Stimulated activated naive CD8-positive, alpha-beta T cell treated with anti-CD3 and anti-CD28 coated beads, Interleukin-15, Interleukin-2, amounts not matched to agents 100 ng/mL and 50 ng/mL, for 24 hours (primary cell): ENCODE measurements around the gene ZHX3.

Experiments
- H3K27ac Mint-ChIP-seq: one replicate; pipeline ENCODE4 v1.8.0; 2021; ENCODE audit warnings: mild to moderate bottlenecking, mixed read lengths
- H3K27me3 Mint-ChIP-seq: one replicate; pipeline ENCODE4 v1.8.0; 2021; ENCODE audit warnings: mixed read lengths
- H3K36me3 Mint-ChIP-seq: one replicate; pipeline ENCODE4 v1.8.0; 2021; ENCODE audit warnings: low read depth, mixed read lengths
- H3K4me1 Mint-ChIP-seq: one replicate; pipeline ENCODE4 v1.8.0; 2021; ENCODE audit warnings: low read depth, mixed read lengths
- H3K4me3 Mint-ChIP-seq: one replicate; pipeline ENCODE4 v1.8.0; 2021; ENCODE audit warnings: mild to moderate bottlenecking, mixed read lengths
- H3K9me3 Mint-ChIP-seq: one replicate; pipeline ENCODE4 v1.8.0; 2021; ENCODE audit warnings: mixed read lengths

Gene ZHX3

GRCh38 chr20:41304424-41305079 is 13.0 kb downstream of the ZHX3 start:
- H3K4me3 Mint-ChIP-seq, result no peak overlapping the region
- H3K4me1 Mint-ChIP-seq, result peaks cover 18% of the 10 kb centered on the region
- H3K27me3 Mint-ChIP-seq, result no peaks in the 10 kb centered on the region
- no peaks in the 10 kb centered on the region for H3K9me3 Mint-ChIP-seq
- H3K27ac Mint-ChIP-seq, result no peak overlapping the region
- no peaks in the 10 kb centered on the region for H3K36me3 Mint-ChIP-seq

GRCh38 chr20:41304002-41304401 is 13.5 kb downstream of the ZHX3 start:
- H3K27me3 Mint-ChIP-seq, result no peaks in the 10 kb centered on the region
- no peaks in the 10 kb centered on the region for H3K36me3 Mint-ChIP-seq
- H3K9me3 Mint-ChIP-seq, result no peaks in the 10 kb centered on the region
- H3K4me1 Mint-ChIP-seq, result peaks cover 17% of the 10 kb centered on the region
- H3K4me3 Mint-ChIP-seq, result no peak overlapping the region
- no peak overlapping the region for H3K27ac Mint-ChIP-seq

- Mint-ChIP-seq H3K27me3 (no peaks in the 10 kb centered on the region), H3K9me3 (no peaks in the 10 kb centered on the region), H3K36me3 (no peaks in the 10 kb centered on the region), H3K4me3 (no peak overlapping the region), H3K4me1 (peaks cover 5% of the 10 kb centered on the region), H3K27ac (no peak overlapping the region)
Measured at GRCh38 chr20:41300886-41301285, 16.6 kb downstream of the ZHX3 start.

GRCh38 chr20:41300383-41300782 is 17.1 kb downstream of the ZHX3 start:
- H3K27me3 Mint-ChIP-seq, result no peaks in the 10 kb centered on the region
- peaks cover 5% of the 10 kb centered on the region for H3K4me1 Mint-ChIP-seq
- H3K4me3 Mint-ChIP-seq, result no peak overlapping the region
- no peak overlapping the region for H3K27ac Mint-ChIP-seq
- H3K36me3 Mint-ChIP-seq, result no peaks in the 10 kb centered on the region
- no peaks in the 10 kb centered on the region for H3K9me3 Mint-ChIP-seq

GRCh38 chr20:41299899-41300298 is 17.6 kb downstream of the ZHX3 start:
- peaks cover 5% of the 10 kb centered on the region for H3K4me1 Mint-ChIP-seq
- no peaks in the 10 kb centered on the region for H3K36me3 Mint-ChIP-seq
- no peaks in the 10 kb centered on the region for H3K9me3 Mint-ChIP-seq
- H3K4me3 Mint-ChIP-seq, result no peak overlapping the region
- no peaks in the 10 kb centered on the region for H3K27me3 Mint-ChIP-seq
- H3K27ac Mint-ChIP-seq, result no peak overlapping the region

- Mint-ChIP-seq H3K4me3 (no peak overlapping the region), H3K27ac (no peak overlapping the region), H3K36me3 (no peaks in the 10 kb centered on the region), H3K27me3 (no peaks in the 10 kb centered on the region), H3K4me1 (peaks cover 5% of the 10 kb centered on the region), H3K9me3 (no peaks in the 10 kb centered on the region)
Measured at GRCh38 chr20:41293269-41294037, 24.1 kb downstream of the ZHX3 start.

- H3K27ac Mint-ChIP-seq, result no peak overlapping the region
- no peaks in the 10 kb centered on the region for H3K4me1 Mint-ChIP-seq
- peaks cover 12% of the 10 kb centered on the region for H3K36me3 Mint-ChIP-seq
- H3K4me3 Mint-ChIP-seq, result no peak overlapping the region
- no peaks in the 10 kb centered on the region for H3K27me3 Mint-ChIP-seq
- H3K9me3 Mint-ChIP-seq, result peaks cover 13% of the 10 kb centered on the region
Measured at GRCh38 chr20:41290804-41291389, 26.6 kb downstream of the ZHX3 start.

- H3K27ac Mint-ChIP-seq, result no peak overlapping the region
- peaks cover 13% of the 10 kb centered on the region for H3K9me3 Mint-ChIP-seq
- H3K4me1 Mint-ChIP-seq, result no peaks in the 10 kb centered on the region
- peaks cover 12% of the 10 kb centered on the region for H3K36me3 Mint-ChIP-seq
- no peak overlapping the region for H3K4me3 Mint-ChIP-seq
- no peaks in the 10 kb centered on the region for H3K27me3 Mint-ChIP-seq
Measured at GRCh38 chr20:41287327-41287726, 30.2 kb downstream of the ZHX3 start.

- no peaks in the 10 kb centered on the region for H3K4me1 Mint-ChIP-seq
- H3K4me3 Mint-ChIP-seq, result no peak overlapping the region
- H3K27ac Mint-ChIP-seq, result no peak overlapping the region
- H3K36me3 Mint-ChIP-seq, result peaks cover 12% of the 10 kb centered on the region
- peaks cover 13% of the 10 kb centered on the region for H3K9me3 Mint-ChIP-seq
- no peaks in the 10 kb centered on the region for H3K27me3 Mint-ChIP-seq
Measured at GRCh38 chr20:41286240-41286851, 31.2 kb downstream of the ZHX3 start.

- no peaks in the 10 kb centered on the region for H3K36me3 Mint-ChIP-seq
- no peak overlapping the region for H3K27ac Mint-ChIP-seq
Measured at GRCh38 chr20:41279546-41280225, 37.8 kb downstream of the ZHX3 start.

GRCh38 chr20:41278936-41279335 is 38.6 kb downstream of the ZHX3 start:
- Mint-ChIP-seq H3K36me3 (no peaks in the 10 kb centered on the region), H3K4me3 (no peak overlapping the region), H3K9me3 (no peaks in the 10 kb centered on the region), H3K27ac (no peak overlapping the region), H3K4me1 (peaks cover 13% of the 10 kb centered on the region), H3K27me3 (no peaks in the 10 kb centered on the region)

More at GRCh38 chr20:41279546-41280225, 37.8 kb downstream of the ZHX3 start:
- no peaks in the 10 kb centered on the region for H3K27me3 Mint-ChIP-seq
- peaks cover 13% of the 10 kb centered on the region for H3K4me1 Mint-ChIP-seq
- H3K9me3 Mint-ChIP-seq, result no peaks in the 10 kb centered on the region
- H3K4me3 Mint-ChIP-seq, result no peak overlapping the region

GRCh38 chr20:41277049-41277448 is 40.5 kb downstream of the ZHX3 start:
- H3K4me3 Mint-ChIP-seq, result no peak overlapping the region
- no peaks in the 10 kb centered on the region for H3K9me3 Mint-ChIP-seq
- H3K4me1 Mint-ChIP-seq, result peaks cover 17% of the 10 kb centered on the region
- no peaks in the 10 kb centered on the region for H3K36me3 Mint-ChIP-seq
- H3K27me3 Mint-ChIP-seq, result no peaks in the 10 kb centered on the region
- H3K27ac Mint-ChIP-seq, result peak overlapping the region; percentile 24

GRCh38 chr20:41276317-41276751 is 41.2 kb downstream of the ZHX3 start:
- Mint-ChIP-seq H3K4me3 (no peak overlapping the region), H3K36me3 (no peaks in the 10 kb centered on the region), H3K4me1 (peaks cover 17% of the 10 kb centered on the region), H3K9me3 (no peaks in the 10 kb centered on the region), H3K27me3 (no peaks in the 10 kb centered on the region), H3K27ac (no peak overlapping the region)

- Mint-ChIP-seq H3K9me3 (no peaks in the 10 kb centered on the region), H3K4me1 (peaks cover 17% of the 10 kb centered on the region), H3K36me3 (no peaks in the 10 kb centered on the region), H3K27me3 (no peaks in the 10 kb centered on the region), H3K4me3 (no peak overlapping the region), H3K27ac (no peak overlapping the region)
Measured at GRCh38 chr20:41275301-41275731, 42.2 kb downstream of the ZHX3 start.
